Neuronal stem cell (in vitro differentiated cells): ENCODE results near the gene AP1G1.
"Not testable (repeated sequence)": the region's sequence is repeated elsewhere in the genome, so short reads cannot be mapped to it uniquely, and the experiment has no call there.

Experiments used
- DNase-seq: peaks from one replicate; pipeline ENCODE4 v3.0.0-alpha.2; 2013; ENCODE audit warnings: low spot score
- H2AFZ ChIP-seq: one replicate; pipeline ENCODE4 v1.6.1; 2013; ENCODE audit warnings: mild to moderate bottlenecking, low read length, inconsistent platforms
- H2AK5ac ChIP-seq: 2 replicates; pipeline ENCODE4 v1.6.1; 2013; ENCODE audit warnings: low read depth, mild to moderate bottlenecking, inconsistent platforms, low read length, moderate library complexity, mixed read lengths
- H2BK120ac ChIP-seq: 2 replicates; pipeline ENCODE4 v1.6.1; 2013; ENCODE audit warnings: low read depth, mild to moderate bottlenecking, inconsistent platforms, low read length, moderate library complexity, mixed read lengths
- H2BK12ac ChIP-seq: one replicate; pipeline ENCODE4 v1.6.1; 2013; ENCODE audit warnings: low read length, inconsistent platforms
- H2BK15ac ChIP-seq: 2 replicates; pipeline ENCODE4 v1.6.1; 2013; ENCODE audit warnings: mild to moderate bottlenecking, low read length, inconsistent platforms, mixed read lengths
- H2BK5ac ChIP-seq: one replicate; pipeline ENCODE4 v1.6.1; 2013; ENCODE audit warnings: inconsistent platforms, mild to moderate bottlenecking, low read length, moderate library complexity
- H3K14ac ChIP-seq: one replicate; pipeline ENCODE4 v1.6.1; 2013; ENCODE audit warnings: low read length, inconsistent platforms
- H3K18ac ChIP-seq: 2 replicates; pipeline ENCODE4 v1.6.1; 2013; ENCODE audit warnings: low read length, inconsistent platforms
- H3K23ac ChIP-seq: 2 replicates; pipeline ENCODE4 v1.6.1; 2013; ENCODE audit warnings: low read depth, mild to moderate bottlenecking, mixed read lengths, low read length, inconsistent platforms; ENCODE audit not compliant: poor library complexity
- H3K27ac ChIP-seq: replicated peaks from 3 replicates; pipeline ENCODE4 v1.5.1; 2013; ENCODE audit warnings: low read length, inconsistent platforms
- H3K27me3 ChIP-seq, 3 experiments: 2 replicates each; pipeline ENCODE4 v1.6.1; 2013; ENCODE audit warnings: low read length in 3 of 3, mild to moderate bottlenecking in 2 of 3, inconsistent platforms in 1 of 3, low read depth in 1 of 3, mixed read lengths in 1 of 3, moderate library complexity in 1 of 3; ENCODE audit not compliant: control insufficient read depth in 3 of 3, insufficient read depth in 3 of 3
- H3K36me3 ChIP-seq, 2 donors: replicated peaks in 1 of 2; 2 replicates each; pipeline ENCODE4 v1.6.1; 2013; ENCODE audit warnings: low read length in 2 of 2; ENCODE audit not compliant: control insufficient read depth in 2 of 2, insufficient read depth in 2 of 2
- H3K4ac ChIP-seq: 2 replicates; pipeline ENCODE4 v1.6.1; 2013; ENCODE audit warnings: inconsistent platforms, mild to moderate bottlenecking, low read length, moderate library complexity
- H3K4me1 ChIP-seq, 2 donors: 1 replicate in 1 of 2; 2 replicates in 1 of 2; pipeline ENCODE4 v1.6.1; 2013; ENCODE audit warnings: low read length in 2 of 2, low read depth in 1 of 2; ENCODE audit not compliant: control insufficient read depth in 2 of 2, insufficient read depth in 1 of 2
- H3K4me2 ChIP-seq: one replicate; pipeline ENCODE4 v1.6.1; 2013; ENCODE audit warnings: mild to moderate bottlenecking, low read length, inconsistent platforms; ENCODE audit not compliant: insufficient read depth, poor library complexity, severe bottlenecking
- H3K4me3 ChIP-seq, 2 donors: 2 replicates each; pipeline ENCODE4 v1.5.1; 2013; ENCODE audit warnings: low read length in 2 of 2, mild to moderate bottlenecking in 2 of 2, inconsistent platforms in 1 of 2, moderate library complexity in 1 of 2
- H3K79me1 ChIP-seq: one replicate; pipeline ENCODE4 v1.6.1; 2013; ENCODE audit warnings: low read depth, mild to moderate bottlenecking, inconsistent platforms, low read length, moderate library complexity
- H3K9ac ChIP-seq: one replicate; pipeline ENCODE4 v1.6.1; 2013; ENCODE audit warnings: mild to moderate bottlenecking, low read depth, low read length, inconsistent platforms; ENCODE audit not compliant: poor library complexity
- H3K9me3 ChIP-seq, 2 donors: replicated peaks in 1 of 2; 2 replicates each; pipeline versions ENCODE3 to v1.6.1; 2013; ENCODE audit warnings: low read length in 2 of 2, mild to moderate bottlenecking in 2 of 2, inconsistent platforms in 1 of 2, low read depth in 1 of 2, mixed read lengths in 1 of 2, moderate library complexity in 1 of 2; ENCODE audit not compliant: control insufficient read depth in 2 of 2, insufficient read depth in 1 of 2
- H4K8ac ChIP-seq: one replicate; pipeline ENCODE4 v1.6.1; 2013; ENCODE audit warnings: low read depth, mild to moderate bottlenecking, inconsistent platforms, low read length, moderate library complexity
- H4K91ac ChIP-seq: one replicate; pipeline ENCODE4 v1.6.1; 2013; ENCODE audit warnings: low read length, low read depth, mild to moderate bottlenecking, inconsistent platforms; ENCODE audit not compliant: poor library complexity
- WGBS, 2 donors: extraction: QIAGEN DNeasy Blood & Tissue Kit; methylation state at CpG; one replicate each; pipeline ENCODE4 v1.1.7; 2013; ENCODE audit warnings: missing lambda C conversion rate in 2 of 2, mixed read lengths in 1 of 2; ENCODE audit not compliant: insufficient read length in 2 of 2, insufficient replicate concordance in 1 of 2; ENCODE audit errors: extremely low coverage in 2 of 2; 5-methylcytosine and 5-hydroxymethylcytosine counted together

Gene AP1G1

DNA sequence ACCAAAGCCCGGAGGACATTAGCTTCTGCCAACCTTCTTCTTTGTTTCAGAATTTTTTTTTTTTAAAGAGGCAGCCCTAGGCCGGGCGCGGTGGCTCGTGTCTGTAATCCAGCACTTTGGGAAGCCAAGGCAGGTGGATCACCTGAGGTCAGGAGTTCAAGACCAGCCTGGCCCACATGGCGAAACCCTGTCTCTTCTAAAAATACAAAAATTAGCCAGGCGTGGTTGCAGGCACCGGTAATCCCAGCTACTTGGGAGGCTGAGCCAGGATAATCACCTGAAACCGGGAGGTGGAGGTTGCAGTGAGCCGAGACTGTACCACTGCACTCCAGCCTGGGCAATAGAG is 8.5 kb upstream of the AP1G1 start:
- not testable (repeated sequence) for H3K4me3 ChIP-seq, H3K27ac ChIP-seq, H3K4ac ChIP-seq

DNA sequence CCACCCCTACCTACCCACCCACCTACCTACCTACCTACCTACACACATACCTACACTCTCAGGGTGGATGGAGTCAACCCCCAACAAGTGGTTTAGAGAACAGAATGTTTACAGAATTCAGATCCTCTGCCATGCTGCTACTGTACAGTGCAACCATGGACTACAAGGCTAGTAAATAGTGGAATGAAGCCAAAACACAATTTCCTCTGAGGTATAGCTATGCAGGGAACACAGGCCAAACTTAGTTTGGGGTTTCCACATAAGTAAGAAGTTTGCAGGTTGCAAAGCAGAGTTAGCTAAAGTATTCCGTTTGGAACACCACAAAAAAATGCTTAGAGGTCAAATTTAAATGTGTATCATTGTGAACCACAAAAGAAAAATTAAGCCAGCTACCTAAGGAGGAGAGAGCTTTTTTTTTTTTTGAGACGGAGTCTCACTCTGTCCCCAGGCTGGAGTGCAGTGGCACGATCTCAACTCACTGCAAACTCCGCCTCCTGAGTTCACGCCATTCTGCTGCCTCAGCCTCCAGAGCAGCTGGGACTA is 2.7 kb upstream of the AP1G1 start:
- no peak overlapping the region for H2BK15ac ChIP-seq
- no CpG with 5 or more reads among the region's 5 CpGs for WGBS, 2 donors

More for the DNA sequence above, 8.5 kb upstream of the AP1G1 start:
- H2AFZ ChIP-seq = peak overlapping the region; percentile 78
- H3K14ac ChIP-seq, H3K18ac ChIP-seq, H3K23ac ChIP-seq, H4K8ac ChIP-seq, H2BK5ac ChIP-seq, H3K9ac ChIP-seq, H3K4me2 ChIP-seq, H3K36me3 ChIP-seq, H3K27me3 ChIP-seq, H3K4me1 ChIP-seq, H2AK5ac ChIP-seq, H2BK12ac ChIP-seq, H2BK15ac ChIP-seq, H2BK120ac ChIP-seq, DNase-seq, H4K91ac ChIP-seq, H3K9me3 ChIP-seq, H3K79me1 ChIP-seq: not testable (repeated sequence)
- WGBS, 2 donors = no CpG with 5 or more reads among the region's 10 CpGs

DNA sequence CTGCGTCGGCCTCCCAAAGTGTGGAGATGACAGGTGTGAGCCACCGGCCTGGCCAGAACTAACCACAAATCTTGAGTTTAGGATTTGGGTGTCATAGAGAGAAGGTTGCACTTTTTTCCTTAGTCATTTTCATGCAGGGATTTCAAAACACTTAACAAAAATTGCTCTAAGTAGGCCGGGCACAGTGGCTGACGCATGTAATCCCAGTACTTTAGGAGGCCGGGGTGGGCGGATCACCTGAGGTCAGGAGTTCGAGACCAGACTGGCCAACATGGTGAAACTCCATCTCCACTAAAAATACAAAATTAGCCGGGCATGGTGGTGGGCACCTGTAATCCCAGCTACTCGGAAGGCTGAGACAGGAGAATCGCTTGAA is 1.5 kb upstream of the AP1G1 start:
- H3K27ac ChIP-seq, H3K27me3 ChIP-seq, H4K91ac ChIP-seq, H3K9me3 ChIP-seq, H3K9ac ChIP-seq, H3K79me1 ChIP-seq, H3K4me3 ChIP-seq, H3K4me1 ChIP-seq, H2AFZ ChIP-seq, H2BK12ac ChIP-seq, H4K8ac ChIP-seq, H3K4ac ChIP-seq, H2BK15ac ChIP-seq, H3K18ac ChIP-seq, H2AK5ac ChIP-seq, H2BK120ac ChIP-seq, H3K14ac ChIP-seq, DNase-seq, H3K4me2 ChIP-seq, H3K23ac ChIP-seq, H2BK5ac ChIP-seq: not testable (repeated sequence)
- H3K36me3 ChIP-seq = peaks cover 0 to 17% of the 10 kb centered on the region in 2 donors
- no CpG with 5 or more reads among the region's 11 CpGs for WGBS, 2 donors

More for the DNA sequence above, 2.7 kb upstream of the AP1G1 start:
- Histone ChIP-seq H3K4me1 (peaks cover 0 to 5% of the 10 kb centered on the region in 2 donors), H2BK12ac (no peak overlapping the region), H3K27ac (no peak overlapping the region), H3K36me3 (peaks cover 0 to 6% of the 10 kb centered on the region in 2 donors), H2AK5ac (no peak overlapping the region), H4K8ac (no peak overlapping the region), H2BK5ac (no peak overlapping the region), H2BK120ac (no peak overlapping the region), H3K4me2 (no peak overlapping the region), H4K91ac (no peak overlapping the region), H3K18ac (no peak overlapping the region), H3K27me3 (no peaks in the 10 kb centered on the region), H3K79me1 (peaks cover 5% of the 10 kb centered on the region), H2AFZ (no peak overlapping the region), H3K4me3 (no peak overlapping the region), H3K23ac (no peak overlapping the region), H3K4ac (no peak overlapping the region), H3K9me3 (no peaks in the 10 kb centered on the region), H3K9ac (no peak overlapping the region), H3K14ac (no peak overlapping the region)
- no peak for DNase-seq

- Histone ChIP-seq H3K4me3 (peak overlapping the region; percentile 58 to 97), H3K27ac (peak overlapping the region; percentile 79), H2AK5ac (peak overlapping the region; percentile 94), H3K79me1 (peaks cover 5% of the 10 kb centered on the region), H3K23ac (peak overlapping the region; percentile 69), H2BK5ac (peak overlapping the region; percentile 40), H2BK15ac (peak overlapping the region; percentile 35), H3K4me2 (peak overlapping the region; percentile 74), H3K18ac (peak overlapping the region; percentile 94), H3K36me3 (peaks cover 2 to 34% of the 10 kb centered on the region in 2 donors), H2BK120ac (no peak overlapping the region), H4K91ac (no peak overlapping the region), H3K4me1 (peaks cover 0 to 5% of the 10 kb centered on the region in 2 donors), H4K8ac (no peak overlapping the region), H3K14ac (peak overlapping the region; percentile 90), H3K27me3 (no peaks in the 10 kb centered on the region), H2AFZ (peak overlapping the region; percentile 80), H3K9ac (peak overlapping the region; percentile 91), H3K4ac (no peak overlapping the region), H3K9me3 (no peaks in the 10 kb centered on the region), H2BK12ac (no peak overlapping the region)
- DNase-seq = peak; percentile 5
- no CpG with 5 or more reads among the region's 44 CpGs for WGBS, 2 donors
Measured at GRCh38 chr16:71807905-71808592, 585 bp downstream of the AP1G1 start.
